Uterus (tissue), 2 donors: Measurements from ENCODE around the gene CHIA.

Source experiments
- CTCF ChIP-seq, 4 experiments: fragments of 200-600 bp in 2 of 4; fragments of 450-650 bp in 2 of 4; sonication (generic) in 2 of 4; IDR thresholded peaks; one replicate each; pipeline ENCODE4 v1.5.1; 2016 to 2019; ENCODE audit warnings: antibody characterized with exemption in 4 of 4, mild to moderate bottlenecking in 2 of 4, moderate library complexity in 1 of 4
- POLR2A ChIP-seq, 2 donors: fragments of 450-650 bp; IDR thresholded peaks; one replicate each; pipeline ENCODE4 v1.6.1; 2016; ENCODE audit warnings: antibody characterized with exemption in 2 of 2, mild to moderate bottlenecking in 1 of 2, moderate library complexity in 1 of 2

- TF ChIP-seq CTCF (IDR thresholded peaks at IDR 0.05) (no peak), POLR2A (IDR thresholded peaks at IDR 0.05) (no peak)
Measured at GRCh38 chr1:111270771-111271463, 19.7 kb upstream of the CHIA start.
